ENCODE measurements around the gene ABLIM2.

Gene ABLIM2

DNA sequence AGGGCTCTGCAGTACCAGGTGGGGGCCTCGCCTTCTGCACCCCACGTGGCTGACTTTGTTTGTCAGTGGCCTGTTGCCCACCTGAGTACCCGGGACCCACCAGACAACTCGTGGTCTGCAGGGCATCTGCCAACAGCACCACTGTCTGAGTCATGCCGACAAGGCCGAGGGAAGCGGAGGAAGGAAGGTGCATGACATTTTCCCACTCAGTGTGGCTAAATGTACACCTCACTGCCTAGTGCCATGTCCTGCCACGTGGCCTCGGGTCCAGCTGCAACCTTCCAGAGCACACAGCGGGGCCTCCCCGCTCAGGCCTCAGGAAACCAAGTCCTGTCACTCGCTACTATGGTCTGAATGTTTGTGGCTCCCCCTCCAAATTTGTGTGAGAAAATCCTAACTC, 22.1 kb downstream of the ABLIM2 start:
- no peak for DNase-seq (ENCODE audit: low spot score)

DNA sequence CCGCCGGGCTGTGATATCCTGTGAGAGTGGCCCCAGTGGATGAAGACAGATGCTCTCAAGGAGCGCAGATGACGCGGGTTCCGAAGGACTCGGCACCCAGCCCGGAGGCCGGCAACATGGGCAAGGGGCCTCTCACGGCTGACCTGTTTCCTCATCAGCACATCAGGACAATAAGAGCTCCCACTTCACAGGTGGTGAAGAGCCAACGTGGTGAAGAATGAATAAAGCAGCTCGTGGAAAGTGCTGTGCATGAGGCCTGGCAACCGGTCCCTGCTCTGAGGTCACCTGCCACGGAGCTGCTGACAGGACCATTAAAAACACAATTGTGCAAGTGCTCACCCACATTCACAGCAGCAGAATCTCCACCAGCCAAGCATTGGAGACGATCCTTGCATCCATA, 22.9 kb downstream of the ABLIM2 start:
- no peak for DNase-seq (ENCODE audit: low spot score)

DNA sequence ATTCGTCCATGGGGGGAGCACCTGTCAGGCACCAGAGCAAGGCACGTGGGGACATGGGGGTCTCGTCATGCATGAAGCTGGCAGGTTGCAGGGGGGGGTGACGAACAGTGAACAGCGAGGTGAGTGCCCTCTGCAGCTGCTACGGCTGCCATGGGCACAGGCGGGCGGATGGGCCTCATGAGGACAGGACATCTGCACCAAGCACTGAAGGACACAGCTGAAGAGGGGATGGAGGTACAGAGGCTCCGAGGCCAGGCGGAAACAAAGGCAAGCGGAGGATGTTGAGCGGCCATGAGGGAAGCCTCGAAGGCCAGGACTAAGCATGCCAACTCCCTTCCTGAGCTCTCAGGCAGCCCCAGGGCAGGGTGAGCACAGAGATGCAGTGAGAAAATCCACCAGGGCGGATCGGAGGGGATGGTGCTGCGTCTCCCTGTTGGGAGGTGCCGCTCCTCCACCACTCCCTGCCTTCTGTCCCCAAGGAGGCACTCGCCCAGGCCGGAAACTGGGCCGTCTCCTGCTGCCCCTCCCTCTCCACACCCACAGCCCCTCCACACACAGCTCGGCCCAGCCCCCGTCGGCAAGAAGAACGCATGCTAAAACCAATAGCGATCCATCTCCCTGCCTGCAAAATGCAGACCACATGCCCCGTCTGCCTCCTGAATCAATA, 24.6 kb downstream of the ABLIM2 start:
- no peak for DNase-seq (ENCODE audit: low spot score)

DNA sequence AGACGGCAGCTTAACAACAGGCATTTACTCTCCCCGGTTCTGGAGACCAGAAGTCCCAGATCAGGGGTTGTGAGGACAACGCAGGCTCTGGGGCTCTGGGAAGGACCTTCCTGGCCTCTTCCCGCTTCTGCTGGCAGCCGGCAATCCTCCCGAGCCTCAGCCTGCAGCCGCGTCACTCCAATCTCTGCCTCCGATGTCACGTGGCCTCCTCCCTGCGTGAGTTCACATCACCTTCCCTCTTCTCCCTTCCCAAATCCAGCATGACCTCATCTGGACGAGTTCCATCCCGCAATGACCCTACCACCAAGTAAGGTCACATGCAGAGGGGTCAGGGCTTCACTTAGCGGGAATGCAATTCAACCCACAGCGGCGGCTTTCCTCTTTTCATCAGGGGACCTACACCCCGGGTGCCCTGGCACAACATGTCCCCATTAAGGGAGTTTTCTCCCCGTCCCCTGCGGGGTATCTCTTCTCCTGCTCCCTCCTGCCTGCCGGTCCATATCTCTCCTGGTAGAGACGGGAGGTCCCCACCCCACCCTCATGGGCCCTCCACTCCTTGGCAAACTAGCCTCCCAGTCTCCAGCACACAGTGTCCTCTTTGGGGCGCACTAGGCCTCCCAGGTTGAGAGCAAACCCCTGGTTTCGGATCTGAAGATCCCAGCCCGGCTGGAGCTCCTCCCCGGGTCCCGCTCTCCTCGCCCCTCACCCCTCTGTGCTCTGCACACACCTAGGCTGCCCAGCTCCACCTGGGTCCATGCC, 25.5 kb downstream of the ABLIM2 start:
- DNase-seq (ENCODE audit: low spot score): no peak

DNA sequence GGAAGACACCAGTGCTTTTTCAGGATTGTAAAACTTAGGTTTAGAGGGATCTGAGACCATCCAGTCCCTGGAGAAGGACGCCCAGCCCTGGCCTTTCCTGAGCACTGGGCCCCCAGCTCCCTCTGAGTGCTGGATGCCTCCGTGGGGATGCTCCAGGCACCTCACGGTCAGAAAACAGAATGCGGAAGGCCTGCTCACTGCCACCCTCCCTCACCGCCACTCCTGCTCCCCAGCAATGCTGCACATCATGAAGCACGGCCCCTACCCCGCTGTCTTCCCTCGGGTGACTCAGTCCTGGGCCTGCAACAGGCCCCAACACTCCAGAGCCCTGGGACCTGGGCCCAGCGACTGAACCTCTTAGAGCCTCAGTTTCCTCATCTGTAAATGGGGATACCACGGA, 26.2 kb downstream of the ABLIM2 start:
- DNase-seq (ENCODE audit: low spot score): no peak

DNA sequence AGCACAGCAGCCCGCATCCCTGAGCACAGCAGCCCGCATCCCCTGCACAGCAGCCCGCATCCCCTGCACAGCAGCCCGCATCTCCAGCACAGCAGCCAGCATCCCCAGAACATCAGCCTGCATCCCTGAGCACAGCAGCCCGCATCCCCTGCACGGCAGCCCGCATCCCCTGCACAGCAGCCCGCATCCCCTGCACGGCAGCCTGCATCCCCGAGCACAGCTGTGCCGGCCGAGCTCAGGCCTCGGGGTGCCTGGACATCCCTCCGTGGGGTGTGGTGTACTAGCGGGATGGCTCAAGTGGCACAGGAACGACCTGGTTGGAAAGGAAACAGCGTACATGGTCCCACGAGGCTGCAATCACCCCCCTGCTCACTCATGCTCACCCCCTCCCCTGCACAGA, 26.8 kb downstream of the ABLIM2 start:
- no peak for DNase-seq (ENCODE audit: low spot score)

DNA sequence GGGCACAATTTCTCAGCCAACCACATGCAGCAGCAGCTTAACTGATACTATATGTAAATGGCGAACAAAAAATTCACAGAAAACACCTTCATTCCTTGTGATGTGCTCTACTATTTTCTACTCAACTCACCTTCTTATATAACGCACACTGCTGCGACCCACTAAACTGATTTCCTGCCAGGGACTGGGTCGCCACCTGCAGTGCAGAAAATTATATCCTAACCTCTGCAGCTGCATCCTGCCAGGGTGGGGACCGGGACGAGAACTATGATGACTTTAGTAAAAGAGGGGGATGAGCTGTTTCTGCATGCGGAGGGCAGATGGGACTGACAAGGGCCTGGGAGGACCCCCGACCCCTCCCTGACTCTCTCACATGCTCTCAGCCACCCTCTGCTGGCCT, 27.4 kb downstream of the ABLIM2 start:
- DNase-seq (ENCODE audit: low spot score): no peak

DNA sequence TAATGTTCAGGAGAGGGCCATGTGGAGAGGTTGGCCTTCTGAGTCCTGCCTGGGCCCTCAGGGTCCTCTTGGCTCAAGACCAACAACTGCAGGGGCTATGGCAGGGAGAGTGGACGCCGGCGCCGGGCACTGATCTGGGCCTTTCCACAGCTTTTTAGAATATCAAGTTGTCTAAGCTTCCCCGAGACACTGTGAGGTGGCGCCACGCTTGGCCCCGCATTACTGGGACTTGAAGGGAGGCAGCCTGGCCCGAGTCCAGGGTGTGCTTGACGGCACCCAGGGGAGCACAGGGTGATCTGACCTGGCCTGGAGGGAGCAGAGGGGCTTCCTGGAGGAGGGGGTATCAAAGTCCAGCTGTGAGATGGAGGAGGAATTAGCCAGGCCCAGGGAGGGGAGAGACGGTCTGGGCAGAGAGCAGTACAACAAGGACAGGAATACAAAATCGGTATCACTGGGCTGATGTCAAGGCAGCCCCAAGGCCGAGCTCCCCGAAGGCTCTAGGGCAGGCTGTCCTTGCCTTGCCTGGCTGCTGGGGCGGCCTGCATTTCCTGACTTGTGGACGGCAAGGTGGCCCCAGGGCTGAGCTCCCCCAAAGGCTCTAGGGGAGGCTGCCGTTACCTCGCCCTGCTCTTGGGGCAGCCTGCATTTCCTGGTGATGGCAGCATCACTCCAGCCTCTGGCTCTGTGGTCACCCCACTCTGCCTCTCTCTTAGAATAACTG, 28.1 kb downstream of the ABLIM2 start:
- DNase-seq (ENCODE audit: low spot score): no peak

DNA sequence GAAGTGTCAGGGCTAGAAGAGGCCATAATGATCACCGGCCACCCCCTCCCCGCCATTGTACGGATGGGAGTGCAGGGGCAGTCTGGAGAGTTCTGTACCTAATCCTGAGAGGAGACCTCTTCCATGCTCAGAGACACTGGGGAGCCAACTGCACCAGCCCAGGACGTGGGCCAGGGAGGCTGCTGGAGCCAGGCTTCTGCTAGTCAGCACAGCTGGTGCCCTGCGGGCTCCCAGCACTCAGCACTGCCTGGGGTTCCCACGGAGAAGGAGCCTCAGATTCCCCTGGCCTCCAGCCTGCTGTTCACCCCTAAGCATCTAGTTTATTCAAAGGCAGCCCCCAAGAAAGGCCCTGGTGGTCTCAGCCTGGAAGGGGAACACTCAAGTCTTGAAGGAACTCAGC, 28.8 kb downstream of the ABLIM2 start:
- no peak for DNase-seq (ENCODE audit: low spot score)

DNA sequence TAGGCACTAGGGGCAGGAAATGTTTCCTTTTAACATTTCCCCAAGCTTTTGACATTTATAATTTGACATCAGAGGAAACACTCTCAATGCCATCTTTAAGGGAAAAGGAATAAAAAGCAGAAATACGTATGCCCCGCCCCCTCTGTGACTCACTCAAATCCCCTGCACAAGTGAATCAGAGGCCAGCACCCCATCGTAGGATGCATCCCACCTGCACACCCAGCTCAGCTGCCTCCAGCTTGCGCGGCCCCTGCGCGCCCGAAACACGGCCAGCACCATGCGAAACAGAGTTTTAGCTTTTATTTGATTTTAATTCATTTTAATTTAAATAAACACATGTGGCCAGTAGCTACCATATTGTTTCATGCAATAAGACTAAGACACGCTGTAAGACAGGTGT, 29.5 kb downstream of the ABLIM2 start:
- no peak for DNase-seq (ENCODE audit: low spot score)

DNA sequence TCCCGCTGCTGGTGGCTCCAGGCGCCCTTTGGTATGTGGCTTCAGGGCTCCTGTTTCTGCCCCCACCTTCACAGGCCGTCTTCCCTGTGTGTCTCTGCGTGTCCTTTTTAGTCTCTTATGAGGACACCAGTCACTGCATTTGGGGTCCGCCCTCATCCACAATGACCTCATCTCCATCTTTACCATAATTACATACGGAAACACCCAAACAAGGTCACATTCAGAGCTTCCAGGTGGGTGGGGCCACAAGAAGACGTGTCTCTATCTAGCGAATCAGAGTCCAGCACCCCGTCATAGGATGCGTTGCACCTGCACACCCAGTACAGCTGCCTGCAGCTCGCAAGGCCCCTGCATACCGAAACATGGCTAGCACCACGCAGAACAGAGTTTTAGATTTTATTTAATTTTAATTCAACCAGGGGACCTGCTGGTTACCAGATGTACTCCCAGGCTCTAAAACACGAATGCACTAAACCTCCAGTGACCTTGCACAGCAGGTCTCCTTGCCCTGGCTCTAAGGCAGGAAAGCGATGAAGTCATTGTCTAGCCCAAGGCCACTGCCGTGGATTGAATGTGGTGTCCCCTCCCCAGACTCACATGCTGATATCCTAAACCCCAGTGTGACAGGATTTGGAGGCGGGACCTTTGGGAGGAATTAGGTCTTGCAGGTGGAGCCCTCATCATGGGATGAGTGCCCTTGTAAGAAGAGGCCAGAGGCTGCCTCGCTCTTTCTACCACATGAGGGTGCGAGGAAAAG, 30.3 kb downstream of the ABLIM2 start:
- DNase-seq (ENCODE audit: low spot score): no peak

DNA sequence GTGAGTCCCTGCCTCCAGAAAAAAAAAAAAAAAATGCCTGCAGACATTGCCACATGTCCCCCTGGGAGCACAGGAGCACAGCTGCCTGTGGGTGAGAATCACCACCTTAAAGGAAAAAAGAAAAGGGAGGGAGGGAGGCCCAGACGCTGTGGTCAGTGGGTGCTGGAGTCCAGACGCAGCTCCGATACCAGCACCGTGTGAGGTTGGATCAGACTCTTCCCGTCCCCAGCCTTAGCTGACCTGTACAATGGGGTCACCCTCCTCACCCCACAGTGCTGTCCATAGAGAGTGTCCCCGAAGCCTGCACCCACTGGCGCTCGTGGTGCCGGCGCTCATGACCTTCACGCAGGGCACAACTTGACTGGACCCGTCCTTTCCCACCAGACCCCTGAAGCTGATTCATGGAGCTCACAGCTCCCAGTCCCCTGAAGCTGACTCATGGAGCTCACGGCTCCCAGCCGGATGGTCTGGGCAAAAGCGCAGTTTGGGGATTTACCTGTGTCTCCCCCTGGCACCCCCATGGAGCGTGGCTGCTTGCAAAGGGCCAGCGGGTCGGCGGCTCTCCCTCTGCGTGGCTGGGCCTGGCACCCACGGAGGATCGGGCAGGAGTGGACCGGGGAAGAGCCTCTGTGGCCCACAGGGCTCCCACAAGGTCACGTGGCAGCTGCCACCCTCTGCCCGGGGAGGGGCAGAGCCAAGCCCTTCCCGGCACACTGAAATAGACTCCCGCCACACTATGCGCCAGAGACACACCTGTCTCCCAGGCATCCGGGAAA, 31.4 kb downstream of the ABLIM2 start:
- no peak for DNase-seq (ENCODE audit: low spot score)

DNA sequence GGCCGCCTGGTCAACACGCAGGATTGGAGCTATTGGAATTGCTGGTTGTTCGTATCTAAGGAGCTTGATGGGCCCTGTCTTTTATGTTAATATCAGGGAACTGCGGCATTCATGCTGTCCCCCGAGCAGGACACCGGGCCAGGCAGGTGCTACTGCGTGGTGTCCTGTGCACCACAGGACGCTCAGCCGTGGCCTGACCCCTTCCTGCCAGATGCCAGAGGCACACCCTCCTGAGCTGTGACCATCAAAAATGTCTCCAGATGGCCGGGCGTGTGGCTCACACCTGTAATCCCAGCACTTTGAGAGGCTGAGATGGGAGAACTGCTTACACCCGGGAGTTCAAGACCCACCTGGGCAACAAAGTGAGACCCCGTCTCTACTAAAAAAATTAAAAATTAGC, 32.1 kb downstream of the ABLIM2 start:
- no peak for DNase-seq (ENCODE audit: low spot score)

DNA sequence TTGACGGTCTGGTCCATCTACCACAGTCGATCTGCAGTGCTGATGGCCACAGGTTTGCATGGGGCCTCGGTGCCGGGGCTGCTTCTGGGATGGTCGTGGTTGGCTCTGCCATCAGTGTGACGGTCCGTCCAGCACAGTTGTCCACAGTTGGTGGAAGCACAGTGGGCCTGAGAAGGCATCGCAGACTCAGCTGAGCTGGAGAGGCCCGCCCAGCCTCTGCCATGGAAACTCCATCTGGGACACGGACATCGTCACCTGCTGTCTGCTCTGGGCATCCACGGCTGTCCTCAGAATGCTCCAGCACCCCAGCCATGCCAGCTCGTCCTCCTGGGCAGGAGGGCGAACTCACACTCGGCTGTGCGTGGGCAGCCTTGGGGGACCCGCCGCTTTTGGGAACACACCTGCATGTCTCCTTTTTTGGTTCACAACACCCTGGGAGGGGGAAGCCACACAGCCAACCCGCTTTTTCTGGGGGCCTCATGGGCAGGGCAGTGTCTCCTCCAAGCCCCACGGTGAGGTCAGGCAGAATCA, 33.0 kb downstream of the ABLIM2 start:
- no peak for DNase-seq (ENCODE audit: low spot score)

DNA sequence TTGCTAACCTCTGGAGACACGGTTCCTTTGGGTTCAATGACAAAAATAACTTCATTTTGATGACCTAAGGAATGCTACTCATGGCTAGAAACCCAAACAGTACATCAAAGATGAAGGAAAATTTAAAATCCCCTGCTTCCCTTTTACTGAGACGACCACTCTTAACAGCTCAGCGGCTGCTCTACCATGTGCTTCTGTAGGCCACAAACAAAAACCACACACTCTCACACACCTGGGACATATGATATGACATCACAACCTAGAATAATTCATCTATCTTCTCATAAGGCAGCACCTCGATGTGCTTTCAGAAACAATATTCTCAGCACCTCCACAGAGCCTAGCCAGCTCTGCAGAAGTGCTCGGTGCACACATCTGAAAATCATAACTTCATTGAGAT, 34.7 kb downstream of the ABLIM2 start:
- DNase-seq (ENCODE audit: low spot score): no peak

DNA sequence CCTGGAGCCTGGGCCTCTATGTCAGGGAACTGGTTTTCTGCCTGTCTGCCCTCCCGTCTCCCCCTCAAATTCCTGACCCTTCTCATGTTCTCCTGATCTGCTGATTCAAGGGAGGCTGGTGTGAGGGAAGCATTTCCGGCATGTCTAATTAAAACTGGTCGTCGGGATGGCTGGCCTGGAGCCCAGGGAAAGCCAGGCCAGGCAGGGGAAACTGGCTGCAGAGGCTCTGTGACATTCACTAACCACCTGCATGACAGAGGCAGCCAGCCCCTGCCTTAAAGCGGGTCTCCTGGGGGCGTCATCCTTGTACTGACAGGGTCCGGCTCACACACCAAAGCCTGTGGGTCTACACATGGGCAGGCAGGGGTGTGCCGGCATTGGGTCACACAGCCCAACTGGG, 35.2 kb downstream of the ABLIM2 start:
- DNase-seq (ENCODE audit: low spot score): no peak

DNA sequence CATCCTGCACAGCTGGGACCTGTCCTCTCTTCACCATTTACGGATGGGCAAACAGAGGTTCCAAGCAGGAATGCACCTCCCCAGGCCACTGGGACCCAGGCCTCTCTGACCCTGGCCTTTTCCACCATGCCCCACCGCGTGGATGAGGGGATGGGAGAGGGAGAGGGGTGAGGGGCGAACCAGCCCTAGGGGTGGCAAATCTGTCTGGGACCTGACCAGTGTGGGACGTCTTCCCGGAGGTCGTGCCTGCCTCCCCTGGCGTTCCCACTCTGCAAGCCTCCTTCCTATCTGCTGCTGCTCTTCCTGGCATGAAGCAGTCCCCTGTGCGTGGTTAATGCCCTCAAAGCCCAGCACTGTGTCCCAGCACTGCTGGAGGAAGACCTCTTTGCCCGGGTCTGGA, 35.9 kb downstream of the ABLIM2 start:
- no peak for DNase-seq (ENCODE audit: low spot score)

DNA sequence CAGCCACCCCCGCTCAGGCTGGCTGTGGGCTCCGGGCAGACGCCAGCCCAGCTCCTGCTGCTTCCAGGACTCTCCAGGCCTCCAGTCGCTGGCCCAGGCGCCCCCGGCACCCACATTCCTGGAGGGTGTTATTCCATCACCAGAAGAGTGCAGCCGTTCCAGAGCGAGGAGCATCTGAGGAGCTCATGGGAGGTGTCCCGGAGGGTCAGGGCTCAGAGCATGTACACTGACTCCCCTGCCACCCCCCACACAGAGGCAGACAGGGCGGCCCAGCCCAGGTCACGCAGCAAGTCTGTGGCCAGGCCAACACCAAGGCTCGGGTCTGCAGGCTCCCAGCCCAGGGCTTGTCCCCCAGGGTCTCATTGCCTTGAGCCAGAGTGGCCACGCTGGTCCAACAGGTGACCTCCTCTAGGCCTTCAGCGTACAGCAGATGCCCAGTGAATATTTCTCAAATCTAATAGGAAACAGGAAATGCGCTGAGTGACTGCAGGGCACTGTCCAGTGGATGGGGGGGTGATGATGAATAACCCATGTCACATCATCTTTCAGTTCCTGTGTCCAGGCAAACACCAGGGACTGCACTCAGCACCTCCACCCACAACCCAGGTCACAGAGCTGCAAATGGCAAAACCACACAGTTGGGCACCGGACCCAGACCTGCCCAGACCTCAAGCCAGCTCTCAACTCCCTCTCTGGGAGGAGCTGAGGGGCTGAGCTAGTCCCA, 37.2 kb downstream of the ABLIM2 start:
- no peak for DNase-seq (ENCODE audit: low spot score)

DNA sequence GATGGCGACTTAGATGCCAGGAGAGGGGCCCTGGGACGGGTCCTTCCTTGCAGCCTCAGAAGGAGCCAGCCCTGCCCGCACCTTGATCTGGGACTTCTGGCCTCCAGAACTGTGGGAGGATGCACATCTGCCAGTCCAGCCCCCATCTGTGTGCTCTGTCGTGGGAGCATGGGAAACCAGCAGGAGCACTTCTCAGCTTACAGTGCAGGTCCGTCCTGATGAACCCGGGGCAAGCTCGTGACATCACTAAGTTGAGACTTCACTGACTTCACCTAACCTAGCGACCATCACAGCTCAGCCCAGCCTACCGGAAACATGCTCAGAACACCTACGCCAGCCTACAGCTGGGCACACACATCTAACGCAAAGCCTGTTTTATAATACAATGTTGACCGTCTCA, 38.1 kb downstream of the ABLIM2 start:
- no peak for DNase-seq (ENCODE audit: low spot score)

DNA sequence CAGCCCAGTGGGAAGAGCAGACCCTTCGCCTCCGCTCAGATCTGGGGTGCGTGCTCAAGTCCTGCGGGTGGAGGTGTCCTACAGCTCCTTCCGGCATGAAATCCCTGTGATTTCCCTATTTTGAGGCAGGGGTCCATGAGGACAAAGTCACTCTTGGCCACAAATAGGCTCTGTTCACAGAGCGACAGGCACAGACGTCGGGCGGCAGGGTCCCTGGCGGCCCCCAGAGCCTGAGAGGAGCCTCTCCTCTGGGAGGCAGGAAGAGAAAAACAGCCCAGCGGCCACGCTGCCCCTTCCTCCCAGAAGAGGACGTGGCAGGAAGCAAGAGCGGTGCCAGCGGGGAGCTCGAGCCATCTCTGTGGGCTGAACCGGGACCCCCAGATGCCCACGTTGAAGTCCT, 38.7 kb downstream of the ABLIM2 start:
- DNase-seq (ENCODE audit: low spot score): no peak

DNA sequence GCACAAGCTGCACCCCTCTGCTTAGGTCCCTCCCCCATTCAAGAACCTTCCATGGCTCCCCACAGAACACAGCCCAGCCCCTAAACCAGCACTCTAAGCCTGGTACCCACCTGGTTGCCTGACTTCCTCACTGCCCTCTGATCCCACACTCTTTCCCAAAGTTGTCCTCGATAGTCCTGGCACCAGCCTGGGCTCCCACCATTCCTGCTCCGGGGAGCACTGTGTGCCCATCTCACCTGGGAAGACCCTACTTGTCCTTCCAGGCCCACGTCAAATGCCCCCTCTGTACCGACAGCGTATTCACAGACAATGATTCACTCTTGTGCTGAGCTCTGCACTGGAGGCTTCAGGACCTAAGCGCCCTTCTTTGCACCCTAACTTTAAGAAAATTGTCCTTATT, 40.1 kb downstream of the ABLIM2 start:
- no peak for DNase-seq (ENCODE audit: low spot score)
